Loucy (cell line): ENCODE measurements around the gene ATP6V0D1.

ENCODE experiments used
- H2AFZ ChIP-seq: fragments of 200-600 bp; sonication (generic); 2 replicates; pipeline ENCODE4 v1.6.0; 2016; ENCODE audit warnings: antibody characterized with exemption, mild to moderate bottlenecking, low read length, moderate library complexity
- H3F3A ChIP-seq: fragments of 200-600 bp; 2 replicates; pipeline ENCODE4 v1.6.0; 2016; ENCODE audit warnings: antibody characterized with exemption, low read depth, mild to moderate bottlenecking
- H3K27me3 ChIP-seq: fragments of 200-600 bp; sonication (generic); 2 replicates; pipeline ENCODE4 v1.6.1; 2014; ENCODE audit warnings: low read length, mild to moderate bottlenecking; ENCODE audit not compliant: insufficient read depth, poor library complexity, severe bottlenecking
- H3K36me3 ChIP-seq: fragments of 200-600 bp; sonication (generic); 2 replicates; pipeline ENCODE4 v1.6.1; 2016; ENCODE audit warnings: low read length; ENCODE audit not compliant: insufficient read depth
- H3K4me1 ChIP-seq: fragments of 200-600 bp; sonication (generic); 2 replicates; pipeline ENCODE4 v1.5.1; 2014; ENCODE audit warnings: low read length, mild to moderate bottlenecking; ENCODE audit not compliant: insufficient read depth, poor library complexity, severe bottlenecking
- H3K4me2 ChIP-seq: fragments of 200-600 bp; sonication (generic); 2 replicates; pipeline ENCODE4 v1.6.0; 2014; ENCODE audit warnings: antibody characterized with exemption, low read length, low read depth, mild to moderate bottlenecking; ENCODE audit not compliant: poor library complexity, severe bottlenecking
- H3K4me3 ChIP-seq: fragments of 200-600 bp; sonication (generic); 2 replicates; pipeline ENCODE4 v1.5.1; 2014; ENCODE audit warnings: low read length, mild to moderate bottlenecking, mixed read lengths; ENCODE audit not compliant: poor library complexity, severe bottlenecking
- H3K79me2 ChIP-seq: fragments of 200-600 bp; sonication (generic); 2 replicates; pipeline ENCODE4 v1.6.1; 2014; ENCODE audit warnings: low read length; ENCODE audit not compliant: insufficient read depth
- H3K9ac ChIP-seq: fragments of 200-600 bp; sonication (generic); 2 replicates; pipeline ENCODE4 v1.6.0; 2014; ENCODE audit warnings: mild to moderate bottlenecking, low read depth, low read length, moderate library complexity; ENCODE audit not compliant: poor library complexity, severe bottlenecking
- H3K9me2 ChIP-seq: fragments of 200-600 bp; sonication (generic); replicated peaks from 2 replicates; pipeline ENCODE4 v1.6.1; 2016; ENCODE audit warnings: low read depth, low read length, mixed read lengths
- H3K9me3 ChIP-seq: fragments of 200-600 bp; sonication (generic); 2 replicates; pipeline ENCODE4 v1.6.1; 2014; ENCODE audit warnings: mild to moderate bottlenecking, antibody characterized with exemption, low read length, low read depth; ENCODE audit not compliant: insufficient read depth
- H4K20me1 ChIP-seq: fragments of 200-600 bp; sonication (generic); 2 replicates; pipeline ENCODE4 v1.6.0; 2014; ENCODE audit warnings: antibody characterized with exemption, low read length, mild to moderate bottlenecking; ENCODE audit not compliant: insufficient read depth, poor library complexity, severe bottlenecking
- CTCF ChIP-seq: fragments of 200-600 bp; sonication (generic); conservative IDR thresholded peaks from 2 replicates; pipeline ENCODE4 v1.5.1; 2014; ENCODE audit warnings: mild to moderate bottlenecking, antibody characterized with exemption, low read length
- EZH2phosphoT487 ChIP-seq: fragments of 200-600 bp; IDR thresholded peaks from 2 replicates; pipeline ENCODE4 v1.6.1; 2018; ENCODE audit warnings: antibody characterized with exemption, mild to moderate bottlenecking, moderate library complexity, borderline replicate concordance

The ATP6V0D1 gene

GRCh38 chr16:67449739-67450138 lies 31.2 kb downstream of the ATP6V0D1 start:
- H3K36me3 ChIP-seq, result peaks cover 7% of the 10 kb centered on the region; the same call in 1 of the 2 replicates
- H3K79me2 ChIP-seq, result no peaks in the 10 kb centered on the region
- H3K4me2 ChIP-seq, result no peak overlapping the region
- H4K20me1 ChIP-seq, result no peaks in the 10 kb centered on the region
- H3K4me3 ChIP-seq, result no peak overlapping the region
- H3F3A ChIP-seq, result no peaks in the 10 kb centered on the region
- H3K9me2 ChIP-seq, result no peaks in the 10 kb centered on the region
- H3K27me3 ChIP-seq, result no peaks in the 10 kb centered on the region
- no peak overlapping the region for H3K9ac ChIP-seq
- H3K4me1 ChIP-seq, result no peaks in the 10 kb centered on the region
- H2AFZ ChIP-seq, result no peak overlapping the region
- TF ChIP-seq CTCF (no peak), EZH2phosphoT487 (no peak)
- H3K9me3 ChIP-seq, result no peaks in the 10 kb centered on the region

- Histone ChIP-seq H3F3A (no peaks in the 10 kb centered on the region), H3K9ac (no peak overlapping the region), H3K4me3 (no peak overlapping the region), H3K27me3 (no peaks in the 10 kb centered on the region), H3K4me2 (no peak overlapping the region), H3K9me2 (no peaks in the 10 kb centered on the region), H3K4me1 (no peaks in the 10 kb centered on the region), H3K36me3 (peaks cover 7% of the 10 kb centered on the region; the same call in 1 of the 2 replicates), H4K20me1 (no peaks in the 10 kb centered on the region), H3K79me2 (no peaks in the 10 kb centered on the region), H2AFZ (no peak overlapping the region), H3K9me3 (no peaks in the 10 kb centered on the region)
- no peak for TF ChIP-seq CTCF
- TF ChIP-seq EZH2phosphoT487, result no peak
Measured at GRCh38 chr16:67449336-67449735, 31.6 kb downstream of the ATP6V0D1 start.

GRCh38 chr16:67448580-67448979 lies 32.4 kb downstream of the ATP6V0D1 start:
- H3K4me2 ChIP-seq, result no peak overlapping the region
- no peaks in the 10 kb centered on the region for H3K9me3 ChIP-seq
- H3K9me2 ChIP-seq, result no peaks in the 10 kb centered on the region
- no peaks in the 10 kb centered on the region for H3K4me1 ChIP-seq
- no peaks in the 10 kb centered on the region for H3K79me2 ChIP-seq
- no peaks in the 10 kb centered on the region for H3F3A ChIP-seq
- peaks cover 7% of the 10 kb centered on the region; the same call in 1 of the 2 replicates for H3K36me3 ChIP-seq
- no peak overlapping the region for H2AFZ ChIP-seq
- H4K20me1 ChIP-seq, result no peaks in the 10 kb centered on the region
- H3K27me3 ChIP-seq, result no peaks in the 10 kb centered on the region
- H3K4me3 ChIP-seq, result no peak overlapping the region
- H3K9ac ChIP-seq, result no peak overlapping the region
- TF ChIP-seq EZH2phosphoT487, result no peak

- no peaks in the 10 kb centered on the region for H3F3A ChIP-seq
- no peak overlapping the region for H3K4me2 ChIP-seq
- H3K4me1 ChIP-seq, result no peaks in the 10 kb centered on the region
- no peaks in the 10 kb centered on the region for H3K9me3 ChIP-seq
- no peaks in the 10 kb centered on the region for H3K9me2 ChIP-seq
- TF ChIP-seq EZH2phosphoT487 (no peak), CTCF (peak; percentile 63)
- H3K4me3 ChIP-seq, result no peak overlapping the region
- H3K36me3 ChIP-seq, result no peaks in the 10 kb centered on the region
- H3K79me2 ChIP-seq, result no peaks in the 10 kb centered on the region
- H3K27me3 ChIP-seq, result no peaks in the 10 kb centered on the region
- H3K9ac ChIP-seq, result no peak overlapping the region
- H2AFZ ChIP-seq, result no peak overlapping the region
- H4K20me1 ChIP-seq, result no peaks in the 10 kb centered on the region
Measured at GRCh38 chr16:67447508-67448076, 33.4 kb downstream of the ATP6V0D1 start.
